Measurements from ENCODE around the gene TRABD2B. TPM values are rescaled to one million over a fixed set of nuclear protein-coding genes. Genes with fewer than 3 reads are reported as not detected.

TRABD2B gene
- polyA plus RNA-seq, 1 of the 3 experiments (the other 2 are of a cell fraction) = 0.03 TPM

DNA sequence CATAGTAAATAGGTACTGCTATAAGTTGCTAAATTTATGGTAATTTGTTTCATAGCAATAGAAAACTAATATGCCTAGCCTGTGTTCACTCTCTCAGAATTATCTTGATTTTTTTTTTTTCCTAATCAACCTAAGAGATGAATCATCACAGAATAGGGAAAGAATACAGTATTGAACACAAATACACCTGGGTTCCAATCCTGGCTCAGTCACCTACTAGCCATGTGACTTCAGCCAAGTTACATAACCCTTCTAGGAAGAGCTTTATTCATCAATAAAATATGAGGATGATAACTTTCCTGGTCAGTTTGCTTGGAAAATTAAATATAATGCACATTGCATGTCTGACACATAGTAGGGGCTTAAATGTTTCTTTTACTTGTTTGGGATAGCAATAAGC lies 279.8 kb downstream of the TRABD2B start:
- TF ChIP-seq, protein P1, sequence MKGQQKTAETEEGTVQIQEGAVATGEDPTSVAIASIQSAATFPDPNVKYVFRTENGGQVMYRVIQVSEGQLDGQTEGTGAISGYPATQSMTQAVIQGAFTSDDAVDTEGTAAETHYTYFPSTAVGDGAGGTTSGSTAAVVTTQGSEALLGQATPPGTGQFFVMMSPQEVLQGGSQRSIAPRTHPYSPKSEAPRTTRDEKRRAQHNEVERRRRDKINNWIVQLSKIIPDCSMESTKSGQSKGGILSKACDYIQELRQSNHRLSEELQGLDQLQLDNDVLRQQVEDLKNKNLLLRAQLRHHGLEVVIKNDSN (IDR thresholded peaks at IDR 0.05; ENCODE audit: borderline replicate concordance, low read depth) = no peak
- H3K9ac ChIP-seq = no peak overlapping the region
- H3K79me2 ChIP-seq (ENCODE audit: insufficient read depth) = no peaks in the 10 kb centered on the region
- no peaks in the 10 kb centered on the region for H3K4me1 ChIP-seq (ENCODE audit: control insufficient read depth in 1 of 2, insufficient read depth in 2 of 2, low read depth in 1 of 2, low read length in 1 of 2)
- no peak overlapping the region for H2AFZ ChIP-seq (ENCODE audit: low read depth)
- DNase-seq = no peak
- no peak overlapping the region for H3K4me2 ChIP-seq
- POLR2A ChIA-PET = no interaction called here
- H3K4me3 ChIP-seq (ENCODE audit: low read depth in 2 of 2, low read length in 1 of 2) = no peak overlapping the region
- no peak overlapping the region for H3K27ac ChIP-seq (ENCODE audit: low read depth in 2 of 2, low read length in 1 of 2)
- CTCF ChIA-PET = interaction anchor here (0.6 to 37.6 kb wide), 12 partner anchors 4 to 524 kb away, joined by 3 to 1422 read pairs (median 4); partner anchors contain the start of genes FOXD2 and FOXE3
- no peaks in the 10 kb centered on the region for H3F3A ChIP-seq (replicated peaks; ENCODE audit: insufficient read depth)
- H4K20me1 ChIP-seq (ENCODE audit: insufficient read depth) = no peaks in the 10 kb centered on the region
- no peaks in the 10 kb centered on the region for H3K36me3 ChIP-seq (replicated peaks in 1 of 2; ENCODE audit: control insufficient read depth in 1 of 2, insufficient read depth in 2 of 2, low read length in 1 of 2)
- peaks cover 62% of the 10 kb centered on the region for H3K27me3 ChIP-seq (ENCODE audit: insufficient read depth)
- no peaks in the 10 kb centered on the region for H3K9me3 ChIP-seq
- H3K9me2 ChIP-seq = no peaks in the 10 kb centered on the region

DNA sequence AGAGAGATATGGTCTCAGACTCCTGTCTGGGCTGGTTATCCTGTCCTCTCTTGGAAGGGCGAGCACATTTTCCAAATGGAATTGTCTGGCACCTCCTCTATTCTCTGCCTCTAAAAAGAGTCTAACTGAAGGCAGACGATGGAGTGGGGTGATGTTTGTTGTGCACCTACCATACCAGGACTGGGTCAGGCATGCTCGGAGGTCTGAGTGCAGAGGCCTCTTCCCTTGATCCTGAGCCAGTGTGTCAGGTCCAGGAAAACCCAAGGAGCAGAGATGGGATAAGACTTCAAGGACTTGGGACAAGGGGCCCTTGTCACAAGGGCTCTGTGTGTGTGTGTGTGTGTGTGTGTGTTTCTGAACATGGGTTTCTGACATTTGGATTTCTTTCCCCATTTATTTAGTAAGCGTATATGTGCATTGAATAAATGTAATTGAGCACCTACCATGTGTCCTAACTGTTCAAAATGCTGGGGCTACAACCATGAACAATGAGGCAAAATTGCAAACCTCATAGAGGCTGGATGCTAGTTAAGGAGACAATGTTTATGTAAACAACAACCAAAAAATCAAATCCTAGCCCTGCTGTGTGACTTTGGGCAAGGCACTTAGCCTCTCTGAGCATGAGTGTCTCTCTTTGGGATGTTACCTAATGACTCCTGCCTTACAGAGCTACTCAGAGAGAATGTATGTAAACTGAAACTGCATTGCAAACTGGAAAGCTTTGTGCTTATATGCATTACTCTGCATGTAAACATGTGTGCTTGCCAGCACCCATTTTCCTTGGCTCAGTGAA lies 283.0 kb downstream of the TRABD2B start:
- POLR2A ChIA-PET = no interaction called here
- CTCF ChIA-PET = interaction anchor here (0.8 to 37.6 kb wide), 6 partner anchors 9 to 489 kb away, joined by 3 to 1422 read pairs (median 16); partner anchors contain the start of genes FOXD2 and FOXE3

More for the DNA sequence above, 283.0 kb downstream of the TRABD2B start:
- WGBS (ENCODE audit: low lambda C conversion rate) = 24% methylated on average over 4 of the region's 4 CpGs
- H3K27ac ChIP-seq (ENCODE audit: low read depth in 2 of 2, low read length in 1 of 2) = no peak overlapping the region
- H3K4me1 ChIP-seq (ENCODE audit: control insufficient read depth in 1 of 2, insufficient read depth in 2 of 2, low read depth in 1 of 2, low read length in 1 of 2) = peaks cover 0 to 12% of the 10 kb centered on the region in 2 experiments; a peak in 1 of 4 replicates
- no peak overlapping the region for H3K4me3 ChIP-seq (ENCODE audit: low read depth in 2 of 2, low read length in 1 of 2)
- peaks cover 76% of the 10 kb centered on the region for H3K27me3 ChIP-seq (ENCODE audit: insufficient read depth)
- no peak overlapping the region for H3K9ac ChIP-seq
- TF ChIP-seq, protein P2, sequence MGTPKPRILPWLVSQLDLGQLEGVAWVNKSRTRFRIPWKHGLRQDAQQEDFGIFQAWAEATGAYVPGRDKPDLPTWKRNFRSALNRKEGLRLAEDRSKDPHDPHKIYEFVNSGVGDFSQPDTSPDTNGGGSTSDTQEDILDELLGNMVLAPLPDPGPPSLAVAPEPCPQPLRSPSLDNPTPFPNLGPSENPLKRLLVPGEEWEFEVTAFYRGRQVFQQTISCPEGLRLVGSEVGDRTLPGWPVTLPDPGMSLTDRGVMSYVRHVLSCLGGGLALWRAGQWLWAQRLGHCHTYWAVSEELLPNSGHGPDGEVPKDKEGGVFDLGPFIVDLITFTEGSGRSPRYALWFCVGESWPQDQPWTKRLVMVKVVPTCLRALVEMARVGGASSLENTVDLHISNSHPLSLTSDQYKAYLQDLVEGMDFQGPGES (IDR thresholded peaks at IDR 0.05; ENCODE audit: low read depth, low read length) = no peak
- TF ChIP-seq EP300 (IDR thresholded peaks at IDR 0.05; ENCODE audit: borderline replicate concordance in 1 of 2, low read depth in 1 of 2, low read length in 1 of 2) = no peak
- TF ChIP-seq, protein P3, sequence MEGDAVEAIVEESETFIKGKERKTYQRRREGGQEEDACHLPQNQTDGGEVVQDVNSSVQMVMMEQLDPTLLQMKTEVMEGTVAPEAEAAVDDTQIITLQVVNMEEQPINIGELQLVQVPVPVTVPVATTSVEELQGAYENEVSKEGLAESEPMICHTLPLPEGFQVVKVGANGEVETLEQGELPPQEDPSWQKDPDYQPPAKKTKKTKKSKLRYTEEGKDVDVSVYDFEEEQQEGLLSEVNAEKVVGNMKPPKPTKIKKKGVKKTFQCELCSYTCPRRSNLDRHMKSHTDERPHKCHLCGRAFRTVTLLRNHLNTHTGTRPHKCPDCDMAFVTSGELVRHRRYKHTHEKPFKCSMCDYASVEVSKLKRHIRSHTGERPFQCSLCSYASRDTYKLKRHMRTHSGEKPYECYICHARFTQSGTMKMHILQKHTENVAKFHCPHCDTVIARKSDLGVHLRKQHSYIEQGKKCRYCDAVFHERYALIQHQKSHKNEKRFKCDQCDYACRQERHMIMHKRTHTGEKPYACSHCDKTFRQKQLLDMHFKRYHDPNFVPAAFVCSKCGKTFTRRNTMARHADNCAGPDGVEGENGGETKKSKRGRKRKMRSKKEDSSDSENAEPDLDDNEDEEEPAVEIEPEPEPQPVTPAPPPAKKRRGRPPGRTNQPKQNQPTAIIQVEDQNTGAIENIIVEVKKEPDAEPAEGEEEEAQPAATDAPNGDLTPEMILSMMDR (IDR thresholded peaks at IDR 0.05) = no peak
- TF ChIP-seq, protein P4, sequence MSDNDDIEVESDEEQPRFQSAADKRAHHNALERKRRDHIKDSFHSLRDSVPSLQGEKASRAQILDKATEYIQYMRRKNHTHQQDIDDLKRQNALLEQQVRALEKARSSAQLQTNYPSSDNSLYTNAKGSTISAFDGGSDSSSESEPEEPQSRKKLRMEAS (IDR thresholded peaks at IDR 0.05; ENCODE audit: low read depth) = no peak
- no peak for TF ChIP-seq NFIC (IDR thresholded peaks at IDR 0.05; ENCODE audit: borderline replicate concordance)
- TF ChIP-seq SMC3 (IDR thresholded peaks at IDR 0.05; ENCODE audit: low read depth, low read length) = no peak
- no peak for TF ChIP-seq TCF12 (IDR thresholded peaks at IDR 0.05)
- no peak for TF ChIP-seq RFX5 (IDR thresholded peaks at IDR 0.05; ENCODE audit: low read length)
- TF ChIP-seq, protein P5, sequence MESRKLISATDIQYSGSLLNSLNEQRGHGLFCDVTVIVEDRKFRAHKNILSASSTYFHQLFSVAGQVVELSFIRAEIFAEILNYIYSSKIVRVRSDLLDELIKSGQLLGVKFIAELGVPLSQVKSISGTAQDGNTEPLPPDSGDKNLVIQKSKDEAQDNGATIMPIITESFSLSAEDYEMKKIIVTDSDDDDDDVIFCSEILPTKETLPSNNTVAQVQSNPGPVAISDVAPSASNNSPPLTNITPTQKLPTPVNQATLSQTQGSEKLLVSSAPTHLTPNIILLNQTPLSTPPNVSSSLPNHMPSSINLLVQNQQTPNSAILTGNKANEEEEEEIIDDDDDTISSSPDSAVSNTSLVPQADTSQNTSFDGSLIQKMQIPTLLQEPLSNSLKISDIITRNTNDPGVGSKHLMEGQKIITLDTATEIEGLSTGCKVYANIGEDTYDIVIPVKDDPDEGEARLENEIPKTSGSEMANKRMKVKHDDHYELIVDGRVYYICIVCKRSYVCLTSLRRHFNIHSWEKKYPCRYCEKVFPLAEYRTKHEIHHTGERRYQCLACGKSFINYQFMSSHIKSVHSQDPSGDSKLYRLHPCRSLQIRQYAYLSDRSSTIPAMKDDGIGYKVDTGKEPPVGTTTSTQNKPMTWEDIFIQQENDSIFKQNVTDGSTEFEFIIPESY (IDR thresholded peaks at IDR 0.05; ENCODE audit: borderline replicate concordance, low read depth) = no peak
- TF ChIP-seq FOXJ3 (CRISPR knock-in tag; IDR thresholded peaks at IDR 0.05) = no peak
- TF ChIP-seq NRF1 (IDR thresholded peaks at IDR 0.05; ENCODE audit: low read depth, low read length) = no peak
- TF ChIP-seq RXRA (IDR thresholded peaks at IDR 0.05; ENCODE audit: borderline replicate concordance, low read depth) = no peak
- no peak for TF ChIP-seq RCOR1 (IDR thresholded peaks at IDR 0.05; ENCODE audit: low read length)
- no peak for TF ChIP-seq TEAD4 (IDR thresholded peaks at IDR 0.05; ENCODE audit: borderline replicate concordance, insufficient read depth)
- TF ChIP-seq CHD2 (IDR thresholded peaks at IDR 0.05; ENCODE audit: low read length, partially characterized antibody) = no peak
- no peak for TF ChIP-seq RAD21 (IDR thresholded peaks at IDR 0.05; ENCODE audit: low read length)
- no peak for TF ChIP-seq TAF1 (IDR thresholded peaks at IDR 0.05; ENCODE audit: borderline replicate concordance, low read depth, low read length)
- TF ChIP-seq MEF2A (IDR thresholded peaks at IDR 0.05; ENCODE audit: borderline replicate concordance, low read depth) = no peak
- no peak for DNase-seq
- no peak overlapping the region for H2AFZ ChIP-seq (ENCODE audit: low read depth)
- no peaks in the 10 kb centered on the region for H3K9me3 ChIP-seq
- H3F3A ChIP-seq (replicated peaks; ENCODE audit: insufficient read depth) = no peaks in the 10 kb centered on the region
- no peaks in the 10 kb centered on the region for H3K36me3 ChIP-seq (replicated peaks in 1 of 2; ENCODE audit: control insufficient read depth in 1 of 2, insufficient read depth in 2 of 2, low read length in 1 of 2)
- H3K9me2 ChIP-seq = no peaks in the 10 kb centered on the region
- H3K4me2 ChIP-seq = no peak overlapping the region
- no peaks in the 10 kb centered on the region for H4K20me1 ChIP-seq (ENCODE audit: insufficient read depth)
- no peaks in the 10 kb centered on the region for H3K79me2 ChIP-seq (ENCODE audit: insufficient read depth)

All from SK-N-SH (cell line).